ENCODE measurements around the gene ALDOA. TPM values are rescaled to one million over a fixed set of nuclear protein-coding genes. Genes with fewer than 3 reads are reported as not detected.
A peak's percentile ranks its signal among the peaks of the same experiment; 100 is the strongest.

ALDOA gene
- total RNA-seq, 4 donors from 2014 or later: 794 to 967 (median 870) TPM

DNA sequence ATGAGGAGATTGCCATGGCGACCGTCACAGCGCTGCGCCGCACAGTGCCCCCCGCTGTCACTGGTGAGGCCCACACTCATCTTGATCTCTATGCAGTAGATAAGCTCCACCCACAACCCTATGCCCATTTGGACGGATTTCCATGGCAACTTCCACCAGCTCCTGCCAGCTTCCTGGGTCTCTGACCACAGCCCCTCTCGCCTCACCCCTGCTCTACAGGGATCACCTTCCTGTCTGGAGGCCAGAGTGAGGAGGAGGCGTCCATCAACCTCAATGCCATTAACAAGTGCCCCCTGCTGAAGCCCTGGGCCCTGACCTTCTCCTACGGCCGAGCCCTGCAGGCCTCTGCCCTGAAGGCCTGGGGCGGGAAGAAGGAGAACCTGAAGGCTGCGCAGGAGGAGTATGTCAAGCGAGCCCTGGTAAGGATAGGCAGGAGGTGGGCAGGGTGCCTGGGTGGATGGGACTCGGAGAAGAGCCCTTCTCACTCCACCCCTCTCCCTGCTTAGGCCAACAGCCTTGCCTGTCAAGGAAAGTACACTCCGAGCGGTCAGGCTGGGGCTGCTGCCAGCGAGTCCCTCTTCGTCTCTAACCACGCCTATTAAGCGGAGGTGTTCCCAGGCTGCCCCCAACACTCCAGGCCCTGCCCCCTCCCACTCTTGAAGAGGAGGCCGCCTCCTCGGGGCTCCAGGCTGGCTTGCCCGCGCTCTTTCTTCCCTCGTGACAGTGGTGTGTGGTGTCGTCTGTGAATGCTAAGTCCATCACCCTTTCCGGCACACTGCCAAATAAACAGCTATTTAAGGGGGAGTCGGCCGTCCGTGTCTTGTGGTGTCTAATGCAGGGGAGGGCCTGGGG is 4.3 kb downstream of the ALDOA start:
- Histone ChIP-seq H3K36me3 (peaks cover 57% of the 10 kb centered on the region), H3K9me3 (no peaks in the 10 kb centered on the region), H3K4me1 (peaks cover 43% of the 10 kb centered on the region), H3K27ac (peak overlapping the region; percentile 29), H3K27me3 (no peaks in the 10 kb centered on the region), H3K4me3 (no peak overlapping the region)
- DNase-seq (ENCODE audit: low spot score in 2 of 2): no peak
- TF ChIP-seq POLR2A (IDR thresholded peaks at IDR 0.05) (no peak), EP300 (IDR thresholded peaks at IDR 0.05) (no peak), POLR2AphosphoS5 (IDR thresholded peaks at IDR 0.05) (no peak), CTCF (IDR thresholded peaks at IDR 0.05) (no peak)
- 75% methylated on average over 20 of the region's 31 CpGs for WGBS

DNA sequence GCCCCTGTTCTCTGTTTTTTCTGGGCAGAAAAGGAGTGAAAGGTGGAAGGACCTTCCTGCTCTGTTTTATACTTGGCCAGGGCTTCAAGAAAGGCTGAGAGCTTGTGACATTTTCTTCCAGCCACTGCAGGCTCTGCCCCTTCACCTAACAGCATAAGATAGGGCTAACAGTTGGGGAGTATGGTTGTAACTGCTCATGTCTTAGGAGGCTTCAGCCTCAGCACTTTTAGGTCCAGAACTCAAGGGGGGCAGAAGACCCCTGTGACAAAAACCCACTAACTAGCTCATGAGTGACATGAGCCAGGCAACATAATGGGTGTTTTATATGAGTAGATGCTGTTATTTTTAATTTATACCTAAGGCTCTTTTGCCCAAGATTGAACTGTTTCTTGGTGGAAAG is 4.9 kb downstream of the ALDOA start:
- Histone ChIP-seq H3K4me1 (peaks cover 49% of the 10 kb centered on the region), H3K9me3 (no peaks in the 10 kb centered on the region), H3K27ac (no peak overlapping the region), H3K4me3 (no peak overlapping the region), H3K27me3 (no peaks in the 10 kb centered on the region), H3K36me3 (peaks cover 57% of the 10 kb centered on the region)
- TF ChIP-seq CTCF (IDR thresholded peaks at IDR 0.05): no peak
- DNase-seq (ENCODE audit: low spot score in 2 of 2): no peak

DNA sequence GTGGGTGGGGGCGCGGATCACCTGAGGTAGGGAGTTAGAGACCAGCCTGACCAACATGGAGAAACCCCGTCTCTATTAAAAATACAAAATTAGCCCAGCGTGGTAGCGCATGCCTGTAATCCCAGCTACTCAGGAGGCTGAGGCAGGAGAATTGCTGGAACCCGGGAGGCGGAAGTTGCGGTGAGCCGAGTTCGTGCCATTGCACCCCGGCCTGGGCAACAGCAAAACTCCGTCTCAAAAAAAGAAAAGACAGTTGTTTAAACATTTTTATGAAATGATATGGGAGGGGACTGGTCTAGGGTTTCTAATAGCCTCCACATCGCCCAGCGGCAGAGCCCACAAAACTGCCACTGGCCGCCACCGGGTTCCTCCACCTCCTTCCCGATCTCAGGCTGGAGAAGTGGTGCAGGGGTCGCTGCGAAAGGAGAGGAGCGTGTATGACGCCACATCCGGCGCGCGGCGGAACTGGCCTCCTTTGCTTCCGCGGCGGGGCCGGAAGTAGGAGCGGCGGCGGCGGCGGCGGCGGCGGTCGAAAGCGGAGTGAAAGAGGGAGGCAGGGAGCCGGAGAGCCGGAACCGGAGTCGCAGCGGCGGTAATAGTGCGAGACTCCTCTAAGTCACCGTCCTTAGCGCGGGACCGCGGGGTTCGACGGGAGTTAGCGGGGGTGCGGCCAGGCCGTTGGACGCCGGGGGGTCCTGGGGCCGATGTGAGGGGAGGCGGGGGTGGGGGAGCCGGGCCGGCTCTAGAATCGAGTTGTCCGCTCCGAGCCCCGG is 10.1 kb downstream of the ALDOA start, which contains the start of gene PPP4C:
Gene PPP4C (plus strand): TSS at position 492 of the 773 bp plus-strand sequence. CDS start 384 bp downstream, outside the sequence.
- peak within 1 kb of the TSS; percentile 80 for H3K4me3 ChIP-seq
- peaks cover 46% of the 10 kb centered on the region for H3K36me3 ChIP-seq
- no peaks in the 10 kb centered on the region for H3K9me3 ChIP-seq
- DNase-seq (ENCODE audit: low spot score in 2 of 2): peak; percentile 95 to 96
- peak within 1 kb of the TSS; percentile 87 for H3K27ac ChIP-seq
- H3K27me3 ChIP-seq: no peaks in the 10 kb centered on the region
- H3K4me1 ChIP-seq: peaks cover 35% of the 10 kb centered on the region
- 3% methylated on average over 34 of the region's 67 CpGs for WGBS
- TF ChIP-seq POLR2AphosphoS5 (IDR thresholded peaks at IDR 0.05) (peak; percentile 48 to 90 (median 84)), CTCF (IDR thresholded peaks at IDR 0.05) (no peak), POLR2A (IDR thresholded peaks at IDR 0.05) (peak in 1 of 2 donors; percentile 80), EP300 (IDR thresholded peaks at IDR 0.05) (no peak)

GRCh38 chr16:30076276-30076791 is 10.8 kb downstream of the ALDOA start:
- Histone ChIP-seq H3K9me3 (no peaks in the 10 kb centered on the region), H3K36me3 (peaks cover 47% of the 10 kb centered on the region), H3K27ac (peak overlapping the region; percentile 87), H3K4me3 (peak overlapping the region; percentile 80), H3K27me3 (no peaks in the 10 kb centered on the region), H3K4me1 (peaks cover 35% of the 10 kb centered on the region)
- no peak for DNase-seq (ENCODE audit: low spot score in 2 of 2)
- WGBS: 2% methylated on average over 23 of the region's 33 CpGs
- TF ChIP-seq EP300 (IDR thresholded peaks at IDR 0.05): no peak
- no peak for TF ChIP-seq POLR2A (IDR thresholded peaks at IDR 0.05)
- no peak for TF ChIP-seq CTCF (IDR thresholded peaks at IDR 0.05)
- TF ChIP-seq POLR2AphosphoS5 (IDR thresholded peaks at IDR 0.05): no peak

- no peak overlapping the region for H3K27ac ChIP-seq
- H3K36me3 ChIP-seq: peaks cover 47% of the 10 kb centered on the region
- no peak for DNase-seq (ENCODE audit: low spot score in 2 of 2)
- H3K4me3 ChIP-seq: peak overlapping the region; percentile 80
- no peaks in the 10 kb centered on the region for H3K9me3 ChIP-seq
- no peaks in the 10 kb centered on the region for H3K27me3 ChIP-seq
- TF ChIP-seq CTCF (IDR thresholded peaks at IDR 0.05): no peak
- TF ChIP-seq EP300 (IDR thresholded peaks at IDR 0.05): no peak
- TF ChIP-seq POLR2AphosphoS5 (IDR thresholded peaks at IDR 0.05): no peak
- TF ChIP-seq POLR2A (IDR thresholded peaks at IDR 0.05): no peak
- 81% methylated on average over 5 of the region's 6 CpGs for WGBS
- peaks cover 35% of the 10 kb centered on the region for H3K4me1 ChIP-seq
Observed at GRCh38 chr16:30077656-30078055, 12.1 kb downstream of the ALDOA start.
